ENCODE results near the gene ACTN1. TPM values are rescaled to one million over a fixed set of nuclear protein-coding genes. Genes with fewer than 3 reads are reported as not detected.

ACTN1 gene
- total RNA-seq, 4 donors from 2014 or later, result 10.0 to 17.3 (median 14.1) TPM

- intact Hi-C loops (cut with DNase I; ENCODE audit: low total_unique reads) (no loop called here), in situ Hi-C loops (cut with MboI; ENCODE audit: low sequenced_read_pairs in 4 of 4) (no loop called here)
- ATAC-seq, result no peak
- H3K36me3 ChIP-seq, result no peaks in the 10 kb centered on the region
- peaks cover 17 to 21% of the 10 kb centered on the region in 2 donors for H3K4me1 ChIP-seq
- H3K27me3 ChIP-seq, result no peaks in the 10 kb centered on the region
- H3K27ac ChIP-seq, result no peak overlapping the region
- H3K4me3 ChIP-seq, result no peak overlapping the region
- no peak for DNase-seq
- H3K9me3 ChIP-seq, result no peaks in the 10 kb centered on the region
- TF ChIP-seq POLR2A (IDR thresholded peaks at IDR 0.05), result no peak
Measured at GRCh38 chr14:68934066-68934465, 45.0 kb downstream of the ACTN1 start.

GRCh38 chr14:68932686-68933085 is 46.4 kb downstream of the ACTN1 start:
- H3K36me3 ChIP-seq, result no peaks in the 10 kb centered on the region
- H3K27ac ChIP-seq, result no peak overlapping the region
- ATAC-seq, result no peak
- in situ Hi-C loops (cut with MboI; ENCODE audit: low sequenced_read_pairs in 4 of 4), result no loop called here
- H3K27me3 ChIP-seq, result no peaks in the 10 kb centered on the region
- no peaks in the 10 kb centered on the region for H3K9me3 ChIP-seq
- DNase-seq, result no peak
- TF ChIP-seq CTCF (IDR thresholded peaks at IDR 0.05 in 4 of 5, conservative IDR thresholded peaks at IDR 0.05 in 1 of 5), result no peak
- no peak for TF ChIP-seq POLR2A (IDR thresholded peaks at IDR 0.05)
- peaks cover 7 to 9% of the 10 kb centered on the region in 2 donors for H3K4me1 ChIP-seq
- H3K4me3 ChIP-seq, result no peak overlapping the region
- intact Hi-C loops (cut with DNase I; ENCODE audit: low total_unique reads), result no loop called here

DNA sequence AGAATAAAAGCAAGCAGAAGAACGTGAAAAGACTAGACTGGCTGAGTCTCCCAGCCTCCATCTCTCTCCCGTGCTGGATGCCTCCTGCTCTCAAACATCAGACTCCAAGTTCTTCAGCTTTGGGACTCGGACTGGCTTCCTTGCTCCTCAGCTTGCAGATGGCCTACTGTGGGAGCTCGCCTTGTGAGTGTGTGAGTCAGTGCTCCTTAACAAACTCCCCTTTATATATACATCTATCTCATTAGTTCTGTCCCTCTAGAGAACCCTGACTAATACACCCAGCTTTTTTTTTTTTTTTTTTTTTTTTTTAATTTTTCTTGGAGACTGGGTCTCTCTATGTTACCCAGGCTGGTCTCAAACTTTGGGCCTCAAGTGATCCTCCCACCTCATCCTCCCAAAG is 46.9 kb downstream of the ACTN1 start:
- no peak for ATAC-seq
- Histone ChIP-seq H3K27ac (peak overlapping the region in 1 of 4 donors; percentile 2), H3K36me3 (no peaks in the 10 kb centered on the region), H3K9me3 (no peaks in the 10 kb centered on the region), H3K27me3 (no peaks in the 10 kb centered on the region), H3K4me1 (peaks cover 4% of the 10 kb centered on the region in 2 donors), H3K4me3 (no peak overlapping the region)
- TF ChIP-seq POLR2A (IDR thresholded peaks at IDR 0.05), result no peak
- no peak for TF ChIP-seq CTCF (IDR thresholded peaks at IDR 0.05 in 4 of 5, conservative IDR thresholded peaks at IDR 0.05 in 1 of 5)
- intact Hi-C loops (cut with DNase I; ENCODE audit: low total_unique reads), result no loop called here
- no peak for DNase-seq
- in situ Hi-C loops (cut with MboI; ENCODE audit: low sequenced_read_pairs in 4 of 4), result no loop called here

- H3K36me3 ChIP-seq, result no peaks in the 10 kb centered on the region
- H3K4me3 ChIP-seq, result no peak overlapping the region
- H3K9me3 ChIP-seq, result no peaks in the 10 kb centered on the region
- in situ Hi-C loops (cut with MboI; ENCODE audit: low sequenced_read_pairs in 4 of 4), result no loop called here
- ATAC-seq (no peak), DNase-seq (no peak)
- intact Hi-C loops (cut with DNase I; ENCODE audit: low total_unique reads), result no loop called here
- peak overlapping the region in 1 of 4 donors; percentile 2 for H3K27ac ChIP-seq
- H3K4me1 ChIP-seq, result peaks cover 0 to 2% of the 10 kb centered on the region in 2 donors
- TF ChIP-seq POLR2A (IDR thresholded peaks at IDR 0.05) (no peak), CTCF (IDR thresholded peaks at IDR 0.05 in 4 of 5, conservative IDR thresholded peaks at IDR 0.05 in 1 of 5) (no peak)
- H3K27me3 ChIP-seq, result no peaks in the 10 kb centered on the region
Measured at GRCh38 chr14:68931474-68932051, 47.5 kb downstream of the ACTN1 start.

- TF ChIP-seq POLR2A (IDR thresholded peaks at IDR 0.05) (no peak), CTCF (IDR thresholded peaks at IDR 0.05 in 4 of 5, conservative IDR thresholded peaks at IDR 0.05 in 1 of 5) (no peak)
- H3K27ac ChIP-seq, result no peak overlapping the region
- no peaks in the 10 kb centered on the region for H3K27me3 ChIP-seq
- intact Hi-C loops (cut with DNase I; ENCODE audit: low total_unique reads), result no loop called here
- H3K4me3 ChIP-seq, result no peak overlapping the region
- H3K36me3 ChIP-seq, result no peaks in the 10 kb centered on the region
- H3K9me3 ChIP-seq, result no peaks in the 10 kb centered on the region
- DNase-seq, result no peak
- no peaks in the 10 kb centered on the region for H3K4me1 ChIP-seq
- no peak for ATAC-seq
- in situ Hi-C loops (cut with MboI; ENCODE audit: low sequenced_read_pairs in 4 of 4), result no loop called here
Measured at GRCh38 chr14:68931063-68931462, 48.0 kb downstream of the ACTN1 start.
